HG02571 (cell line): Measurements from ENCODE around the gene JPH2.

Source experiments
- ATAC-seq: cut with Tn5 transposase; IDR thresholded peaks from one replicate; pipeline ENCODE4 v1.9.1; 2021; ENCODE audit warnings: mild to moderate bottlenecking, moderate library complexity; ENCODE audit not compliant: unreplicated experiment

The JPH2 gene

DNA sequence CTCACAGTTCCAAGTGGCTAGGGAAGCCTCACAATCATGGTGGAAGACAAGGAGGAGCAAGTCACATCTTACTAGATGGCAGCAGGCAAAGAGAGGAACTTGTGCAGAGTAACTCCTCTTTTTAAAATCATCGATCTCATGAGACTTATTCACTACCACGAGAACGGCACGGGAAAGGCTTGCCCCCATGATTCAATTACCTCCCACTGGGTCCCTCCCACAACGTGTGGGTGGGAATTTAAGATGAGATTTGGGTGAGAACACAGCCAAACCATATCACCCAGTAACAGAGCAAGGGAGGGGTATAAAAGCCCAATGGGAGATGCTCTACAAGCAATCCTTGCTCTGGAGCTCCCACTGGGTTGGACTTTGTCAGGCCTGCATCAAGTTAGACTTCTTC lies 80.4 kb downstream of the JPH2 start:
- no peak for ATAC-seq

DNA sequence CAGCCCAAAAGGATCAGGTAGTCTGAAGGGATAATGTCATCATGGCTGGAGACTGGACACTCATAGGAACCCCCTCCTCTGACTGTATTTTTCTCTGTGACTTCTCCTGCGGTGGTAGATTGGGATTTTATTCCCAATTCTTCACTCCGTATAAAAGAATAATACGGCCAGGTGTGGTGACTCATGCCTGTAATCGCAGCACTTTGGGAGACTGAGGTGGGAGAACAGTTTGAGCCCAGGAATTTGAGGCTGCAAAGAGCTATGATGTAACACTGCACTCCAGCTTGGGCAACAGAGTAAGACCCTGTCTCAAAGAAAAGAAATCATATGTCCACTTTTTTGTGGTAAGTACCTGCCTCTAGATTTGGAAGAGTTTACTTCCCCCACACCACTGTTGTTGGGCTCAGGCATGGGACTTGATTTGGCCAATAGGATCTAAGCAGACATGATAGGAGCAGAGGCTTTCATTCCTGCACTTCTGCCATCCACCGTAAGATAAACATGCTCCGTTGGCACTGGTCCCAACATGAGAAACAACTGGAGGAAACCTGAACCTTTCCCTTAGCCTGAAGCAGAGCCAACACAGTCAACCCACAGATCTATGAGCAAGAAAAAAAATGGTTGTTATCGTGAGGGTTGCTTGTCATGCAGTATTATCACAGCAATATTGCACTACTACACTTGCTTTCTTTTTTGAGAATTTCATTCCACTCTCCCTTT lies 82.0 kb downstream of the JPH2 start:
- ATAC-seq: no peak

- ATAC-seq: no peak
These were observed 84.4 kb downstream of the JPH2 start for GRCh38 chr20:44102582-44102981.

- no peak for ATAC-seq
These were observed 87.2 kb downstream of the JPH2 start for GRCh38 chr20:44099832-44100231.

GRCh38 chr20:44098657-44099056 lies 88.3 kb downstream of the JPH2 start:
- no peak for ATAC-seq

DNA sequence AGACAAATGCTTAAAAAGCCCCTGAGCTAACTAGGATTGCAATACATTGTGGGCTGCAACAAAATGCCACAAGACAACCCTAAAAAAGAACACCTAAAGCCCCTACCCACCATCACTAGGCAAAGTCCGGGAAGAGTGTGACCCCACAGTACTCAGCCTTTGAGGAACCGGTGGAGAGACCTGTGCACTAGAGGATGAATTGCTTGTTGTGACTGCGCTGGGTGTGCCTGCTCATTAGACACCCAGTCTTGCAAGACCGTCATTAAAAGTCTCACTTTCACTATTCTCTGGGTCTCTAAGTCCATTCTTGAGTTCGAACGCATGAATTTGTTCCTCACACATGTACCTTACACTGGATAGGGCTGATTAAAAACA lies 88.7 kb downstream of the JPH2 start:
- no peak for ATAC-seq

DNA sequence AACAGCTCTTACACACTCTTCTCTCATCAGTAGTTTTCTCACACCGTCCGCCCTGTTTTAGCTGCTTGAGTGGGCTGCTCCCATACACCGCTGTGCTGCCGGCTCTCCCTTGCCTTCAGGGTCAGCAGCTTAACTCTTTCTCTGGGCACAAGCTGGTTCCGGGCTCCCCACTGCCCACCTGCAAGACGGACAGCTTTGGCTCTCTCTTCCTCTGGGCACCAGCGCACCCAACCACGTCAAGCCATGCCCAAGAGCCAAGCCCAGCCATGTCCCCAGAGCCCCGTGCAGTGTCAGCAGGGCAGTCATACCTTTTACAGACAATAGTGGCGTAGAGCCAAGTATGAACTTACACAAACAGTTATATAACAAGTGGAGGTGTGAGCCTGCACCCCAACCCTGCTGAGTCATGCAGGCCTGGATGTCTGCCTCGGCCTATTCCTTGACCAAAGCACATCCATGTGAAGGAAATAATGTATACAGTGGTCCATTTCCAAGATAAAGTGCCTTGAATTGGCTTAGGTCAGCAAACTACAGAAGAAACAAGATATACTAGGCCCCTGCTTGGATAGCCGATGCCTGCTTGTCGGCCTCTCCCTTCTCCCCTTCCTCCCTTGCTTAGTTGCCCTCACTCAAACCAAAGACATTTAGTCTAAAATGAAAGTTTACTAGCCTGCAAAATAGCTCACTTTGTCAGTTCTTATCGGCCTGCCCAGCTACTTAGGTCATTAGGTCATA lies 89.3 kb downstream of the JPH2 start:
- ATAC-seq: no peak

DNA sequence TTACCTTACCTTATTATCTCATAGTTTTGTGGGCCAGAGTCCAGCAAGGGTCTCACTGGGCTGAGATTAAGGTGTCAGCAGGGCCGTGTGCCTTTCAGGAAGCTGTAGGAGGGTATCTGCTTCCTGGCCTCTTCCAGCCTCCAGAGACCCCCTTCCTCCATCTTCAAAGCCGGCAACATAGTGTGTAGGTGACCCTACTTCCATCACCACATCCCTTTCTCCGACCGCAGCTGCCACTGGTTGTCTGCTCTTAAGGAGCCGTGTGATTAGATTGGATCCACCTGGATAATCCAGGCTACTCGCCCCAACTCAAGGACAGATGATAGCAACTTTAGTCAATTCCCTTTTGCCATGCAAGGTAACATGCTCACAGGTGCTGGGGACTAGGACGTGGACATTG lies 91.2 kb downstream of the JPH2 start:
- no peak for ATAC-seq

DNA sequence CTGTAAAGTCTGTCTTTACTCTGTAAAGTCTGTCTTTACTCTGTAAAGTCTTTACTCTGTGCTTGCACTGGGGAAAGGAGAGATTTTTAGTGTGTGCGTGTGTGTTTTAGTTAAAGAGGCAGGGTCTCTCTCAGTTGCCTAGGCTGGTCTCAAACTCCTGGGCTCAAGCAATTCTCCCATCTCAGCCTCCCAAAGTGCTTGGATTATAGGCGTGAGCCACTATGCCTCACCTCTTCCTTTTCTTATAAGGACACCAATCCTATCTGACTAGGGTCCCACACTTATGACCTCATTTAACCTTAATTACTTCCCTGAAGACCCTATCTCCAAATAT lies 93.8 kb downstream of the JPH2 start:
- no peak for ATAC-seq

- ATAC-seq: no peak
These were observed 94.3 kb downstream of the JPH2 start for GRCh38 chr20:44092551-44093248.

DNA sequence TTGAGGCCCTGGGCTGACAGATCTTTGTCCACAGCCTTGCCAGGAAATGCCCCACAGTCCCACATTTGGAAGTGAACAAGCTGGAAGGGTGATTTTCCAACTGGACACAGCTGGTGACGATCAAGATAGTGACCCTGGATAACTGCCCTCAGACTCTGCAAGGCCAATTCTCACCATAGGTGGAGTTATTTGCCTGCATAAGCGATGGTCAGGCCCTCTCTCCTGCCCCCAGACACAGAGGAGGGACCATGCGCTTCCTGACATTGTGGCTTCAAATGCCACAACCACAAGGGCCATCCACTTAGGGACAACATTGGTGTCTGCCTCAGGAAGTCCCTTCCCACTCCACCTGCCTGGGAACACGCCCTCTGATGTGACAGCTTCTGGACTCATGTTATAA lies 96.0 kb downstream of the JPH2 start:
- ATAC-seq: no peak

DNA sequence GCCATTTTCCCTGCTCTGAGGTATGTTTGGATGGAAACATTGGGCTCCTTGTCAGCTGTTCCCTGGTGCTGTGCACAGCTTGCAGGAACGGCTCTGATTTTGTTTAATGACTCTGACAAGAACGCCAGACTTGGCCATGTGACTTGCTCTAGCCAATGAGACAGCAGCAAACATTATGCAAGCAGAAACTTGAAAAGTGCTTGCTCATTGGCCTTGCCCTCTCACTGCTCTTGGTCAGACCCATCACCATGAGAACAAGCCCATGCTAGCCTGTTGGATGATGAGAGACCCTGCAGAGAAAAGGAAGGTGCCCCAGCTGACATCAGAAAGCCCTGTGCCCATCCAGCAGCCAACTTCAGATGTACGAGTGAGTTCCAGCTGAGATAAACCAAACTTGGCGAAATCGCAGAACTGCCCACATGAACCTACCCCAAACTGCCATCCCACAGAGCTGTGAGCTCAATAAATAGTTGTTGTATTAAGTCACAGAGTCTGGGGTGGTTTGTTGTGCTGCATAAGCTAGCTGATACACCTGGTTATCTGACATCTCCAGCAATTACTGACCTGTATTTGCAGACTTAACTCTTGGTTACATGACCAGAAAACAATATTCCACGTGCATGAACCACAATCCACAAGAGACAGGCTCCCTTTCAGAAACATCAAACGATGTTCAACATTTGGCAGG lies 96.9 kb downstream of the JPH2 start:
- no peak for ATAC-seq

GRCh38 chr20:44087857-44088120 lies 99.2 kb downstream of the JPH2 start:
- no peak for ATAC-seq

DNA sequence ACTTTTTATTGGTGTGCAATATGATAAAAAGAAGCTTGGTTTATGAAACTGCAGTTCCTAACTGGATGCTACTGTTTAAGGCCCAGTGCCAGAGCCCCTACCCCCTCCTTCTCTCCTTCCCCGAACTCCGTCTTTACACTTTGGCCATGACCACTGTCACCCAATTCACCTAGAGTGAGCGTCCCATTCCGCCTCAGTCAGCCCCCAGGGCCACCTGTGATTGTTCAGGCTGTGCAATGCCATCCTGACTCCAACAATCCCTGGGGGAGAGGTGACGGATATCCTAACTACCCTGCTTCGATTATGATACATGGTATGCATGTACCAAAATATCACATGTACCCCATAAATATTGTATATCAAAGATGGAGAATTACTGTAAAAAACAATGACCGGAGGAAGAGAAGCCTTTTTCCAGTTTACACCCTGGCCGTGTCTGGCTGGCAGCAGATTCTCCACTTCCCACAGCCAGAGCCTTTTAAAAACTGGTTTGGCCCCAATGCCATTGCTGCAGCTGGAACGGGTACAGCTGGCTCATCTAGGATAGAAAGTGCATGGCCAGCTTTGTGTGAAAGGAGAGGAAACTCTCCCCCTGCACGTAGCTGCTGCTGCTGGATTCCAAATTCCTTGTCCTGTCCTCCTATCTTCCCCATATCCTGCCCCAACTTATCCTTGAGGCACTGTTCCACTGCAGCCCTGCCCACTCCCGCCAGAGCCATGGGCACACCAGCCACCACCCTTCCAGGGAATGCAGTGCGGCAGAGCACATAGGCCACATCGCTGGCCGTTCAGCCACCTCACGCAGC lies 99.7 kb downstream of the JPH2 start:
- ATAC-seq: no peak

GRCh38 chr20:44085616-44086434 lies 101.2 kb downstream of the JPH2 start:
- no peak for ATAC-seq

- ATAC-seq: no peak
These were observed 102.1 kb downstream of the JPH2 start for GRCh38 chr20:44084891-44085290.

GRCh38 chr20:44084439-44084838 lies 102.5 kb downstream of the JPH2 start:
- ATAC-seq: no peak

GRCh38 chr20:44083220-44083933 lies 103.6 kb downstream of the JPH2 start:
- no peak for ATAC-seq

GRCh38 chr20:44081888-44082287 lies 105.1 kb downstream of the JPH2 start:
- ATAC-seq: no peak

- ATAC-seq: no peak
These were observed 105.5 kb downstream of the JPH2 start for GRCh38 chr20:44081476-44081875.
